HEK293 (cell line): ENCODE measurements around the gene CLTCL1.

Experiments used
- BCL11A ChIP-seq: fragments of 450-650 bp; formaldehyde crosslinking; IDR thresholded peaks from 2 replicates; pipeline ENCODE4 v1.5.1; 2016; ENCODE audit warnings: low read depth, missing biosample characterization, missing genetic modification characterization
- IKZF3 ChIP-seq: fragments of 450-650 bp; IDR thresholded peaks from 2 replicates; pipeline ENCODE4 v1.5.0; 2018; ENCODE audit warnings: missing biosample characterization, mild to moderate bottlenecking, missing genetic modification characterization, moderate library complexity
- KLF10 ChIP-seq: fragments of 450-650 bp; IDR thresholded peaks from 2 replicates; pipeline ENCODE4 v1.5.1; 2018; ENCODE audit warnings: missing biosample characterization, mild to moderate bottlenecking, missing genetic modification characterization
- KLF8 ChIP-seq: fragments of 450-650 bp; formaldehyde crosslinking; IDR thresholded peaks from 2 replicates; pipeline ENCODE4 v1.5.1; 2016; ENCODE audit warnings: missing biosample characterization, missing genetic modification characterization
- MEIS1 ChIP-seq: sonication (generic); formaldehyde crosslinking; IDR thresholded peaks from 2 replicates; pipeline ENCODE4 v1.8.1; 2022; ENCODE audit warnings: missing genetic modification reagents, mild to moderate bottlenecking, borderline replicate concordance
- MZF1 ChIP-seq: fragments of 450-650 bp; formaldehyde crosslinking; IDR thresholded peaks from 2 replicates; pipeline ENCODE4 v1.5.1; 2017; ENCODE audit warnings: missing biosample characterization, missing genetic modification characterization, borderline replicate concordance
- PATZ1 ChIP-seq: fragments of 450-650 bp; formaldehyde crosslinking; IDR thresholded peaks from 2 replicates; pipeline ENCODE4 v1.5.1; 2016; ENCODE audit warnings: missing biosample characterization, missing genetic modification characterization
- REPIN1 ChIP-seq: fragments of 450-650 bp; formaldehyde crosslinking; IDR thresholded peaks from 2 replicates; pipeline ENCODE4 v1.5.1; 2017; ENCODE audit warnings: missing biosample characterization, missing genetic modification characterization, low read depth
- SP3 ChIP-seq: fragments of 450-650 bp; formaldehyde crosslinking; IDR thresholded peaks from 2 replicates; pipeline ENCODE4 v1.5.1; 2016; ENCODE audit warnings: missing biosample characterization, missing genetic modification characterization
- ZBTB17 ChIP-seq: fragments of 450-650 bp; formaldehyde crosslinking; IDR thresholded peaks from 2 replicates; pipeline ENCODE4 v1.5.1; 2016; ENCODE audit warnings: missing biosample characterization, missing genetic modification characterization
- ZBTB20 ChIP-seq: fragments of 450-650 bp; formaldehyde crosslinking; IDR thresholded peaks from 2 replicates; pipeline ENCODE4 v1.5.1; 2016; ENCODE audit warnings: missing biosample characterization, missing genetic modification characterization
- ZBTB26 ChIP-seq: fragments of 450-650 bp; formaldehyde crosslinking; optimal IDR thresholded peaks from 2 replicates; pipeline ENCODE3; 2016; ENCODE audit warnings: missing biosample characterization, mild to moderate bottlenecking, missing genetic modification characterization
- ZBTB44 ChIP-seq: fragments of 450-650 bp; IDR thresholded peaks from 2 replicates; pipeline ENCODE4 v1.5.1; 2018; ENCODE audit warnings: missing biosample characterization, mild to moderate bottlenecking, missing genetic modification characterization
- ZBTB48 ChIP-seq: fragments of 450-650 bp; formaldehyde crosslinking; IDR thresholded peaks from 2 replicates; pipeline ENCODE4 v1.5.1; 2016; ENCODE audit warnings: missing biosample characterization, missing genetic modification characterization
- ZBTB8A ChIP-seq: fragments of 450-650 bp; formaldehyde crosslinking; IDR thresholded peaks from 2 replicates; pipeline ENCODE4 v1.5.1; 2016; ENCODE audit warnings: missing biosample characterization, missing genetic modification characterization
- ZNF155 ChIP-seq: fragments of 450-650 bp; formaldehyde crosslinking; IDR thresholded peaks from 2 replicates; pipeline ENCODE4 v1.5.1; 2016; ENCODE audit warnings: missing biosample characterization, missing genetic modification characterization
- ZNF19 ChIP-seq: fragments of 450-650 bp; formaldehyde crosslinking; IDR thresholded peaks from 2 replicates; pipeline ENCODE4; 2016; ENCODE audit warnings: missing biosample characterization, missing genetic modification characterization, low read depth
- ZNF302 ChIP-seq: fragments of 450-650 bp; formaldehyde crosslinking; IDR thresholded peaks from 2 replicates; pipeline ENCODE4 v1.5.1; 2016; ENCODE audit warnings: missing biosample characterization, missing genetic modification characterization, low read depth
- ZSCAN5A ChIP-seq: fragments of 450-650 bp; formaldehyde crosslinking; IDR thresholded peaks from 2 replicates; pipeline ENCODE4 v1.5.1; 2016; ENCODE audit warnings: missing biosample characterization, missing genetic modification characterization
- TF ChIP-seq, protein P1 (sequence below): fragments of 450-650 bp; formaldehyde crosslinking; IDR thresholded peaks from 2 replicates; pipeline ENCODE4 v1.5.1; 2016; ENCODE audit warnings: missing biosample characterization, missing genetic modification characterization
- TF ChIP-seq, protein P2 (sequence below): sonication (generic); formaldehyde crosslinking; IDR thresholded peaks from 2 replicates; pipeline ENCODE4 v1.8.1; 2022; ENCODE audit warnings: mild to moderate bottlenecking, moderate library complexity, missing genetic modification reagents

The CLTCL1 gene

DNA sequence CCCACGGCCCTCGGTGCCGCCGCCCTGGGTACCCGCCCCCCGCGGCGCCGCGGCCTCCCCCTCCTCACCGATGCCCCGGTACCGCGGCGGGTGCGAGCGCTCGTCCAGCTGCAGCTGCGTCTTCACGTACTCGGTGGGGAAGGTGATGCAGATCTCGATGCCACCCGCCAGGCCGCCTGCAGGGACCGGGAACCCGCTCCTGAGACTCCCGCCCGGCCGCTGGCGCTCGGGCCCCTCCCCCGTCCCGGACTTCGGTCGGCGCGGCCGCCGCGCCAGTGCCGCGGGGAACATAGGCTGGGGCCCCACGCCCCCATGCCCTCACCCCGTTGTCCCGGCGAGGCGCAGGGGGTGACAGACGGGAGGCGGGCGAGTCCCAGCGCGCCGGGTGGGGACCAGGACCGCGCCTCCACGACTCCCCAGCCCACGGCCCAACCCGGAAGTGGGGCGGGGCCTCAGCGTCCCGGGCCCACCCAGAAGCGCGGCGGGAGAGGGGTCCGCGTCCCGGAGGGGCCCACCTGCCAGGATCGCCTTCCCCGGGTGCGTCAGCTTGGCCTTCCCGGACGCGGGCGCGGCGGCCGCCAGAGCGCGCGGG lies 113.4 kb downstream of the CLTCL1 start (continued):
- TF ChIP-seq MEIS1 (CRISPR knock-in tag) (no peak), REPIN1 (no peak), MZF1 (tag by site-specific recombination) (no peak), ZSCAN5A (tag by site-specific recombination) (0 out of 2 replicates have a peak, but pooled peaks have one; percentile 52), SP3 (tag by site-specific recombination) (peak; percentile 19), ZBTB17 (tag by site-specific recombination) (no peak), KLF8 (tag by site-specific recombination) (peak; percentile 52), PATZ1 (tag by site-specific recombination) (peak; percentile 65; the same call in 1 of the 2 replicates), KLF10 (tag by site-specific recombination) (peak; percentile 38), ZBTB44 (tag by site-specific recombination) (no peak), IKZF3 (tag by site-specific recombination) (0 out of 2 replicates have a peak, but pooled peaks have one; percentile 48), ZNF155 (tag by site-specific recombination) (no peak), ZBTB48 (tag by site-specific recombination) (0 out of 2 replicates have a peak, but pooled peaks have one; percentile 32), ZBTB26 (peak; percentile 80), ZNF302 (tag by site-specific recombination) (no peak), BCL11A (tag by site-specific recombination) (no peak), ZNF19 (tag by site-specific recombination) (no peak), ZBTB8A (tag by site-specific recombination) (peak; percentile 37), ZBTB20 (peak; percentile 68)
- TF ChIP-seq, protein P1, sequence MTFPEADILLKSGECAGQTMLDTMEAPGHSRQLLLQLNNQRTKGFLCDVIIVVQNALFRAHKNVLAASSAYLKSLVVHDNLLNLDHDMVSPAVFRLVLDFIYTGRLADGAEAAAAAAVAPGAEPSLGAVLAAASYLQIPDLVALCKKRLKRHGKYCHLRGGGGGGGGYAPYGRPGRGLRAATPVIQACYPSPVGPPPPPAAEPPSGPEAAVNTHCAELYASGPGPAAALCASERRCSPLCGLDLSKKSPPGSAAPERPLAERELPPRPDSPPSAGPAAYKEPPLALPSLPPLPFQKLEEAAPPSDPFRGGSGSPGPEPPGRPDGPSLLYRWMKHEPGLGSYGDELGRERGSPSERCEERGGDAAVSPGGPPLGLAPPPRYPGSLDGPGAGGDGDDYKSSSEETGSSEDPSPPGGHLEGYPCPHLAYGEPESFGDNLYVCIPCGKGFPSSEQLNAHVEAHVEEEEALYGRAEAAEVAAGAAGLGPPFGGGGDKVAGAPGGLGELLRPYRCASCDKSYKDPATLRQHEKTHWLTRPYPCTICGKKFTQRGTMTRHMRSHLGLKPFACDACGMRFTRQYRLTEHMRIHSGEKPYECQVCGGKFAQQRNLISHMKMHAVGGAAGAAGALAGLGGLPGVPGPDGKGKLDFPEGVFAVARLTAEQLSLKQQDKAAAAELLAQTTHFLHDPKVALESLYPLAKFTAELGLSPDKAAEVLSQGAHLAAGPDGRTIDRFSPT (tag by site-specific recombination), result peak; percentile 55; the same call in 1 of the 2 replicates
- TF ChIP-seq, protein P2, sequence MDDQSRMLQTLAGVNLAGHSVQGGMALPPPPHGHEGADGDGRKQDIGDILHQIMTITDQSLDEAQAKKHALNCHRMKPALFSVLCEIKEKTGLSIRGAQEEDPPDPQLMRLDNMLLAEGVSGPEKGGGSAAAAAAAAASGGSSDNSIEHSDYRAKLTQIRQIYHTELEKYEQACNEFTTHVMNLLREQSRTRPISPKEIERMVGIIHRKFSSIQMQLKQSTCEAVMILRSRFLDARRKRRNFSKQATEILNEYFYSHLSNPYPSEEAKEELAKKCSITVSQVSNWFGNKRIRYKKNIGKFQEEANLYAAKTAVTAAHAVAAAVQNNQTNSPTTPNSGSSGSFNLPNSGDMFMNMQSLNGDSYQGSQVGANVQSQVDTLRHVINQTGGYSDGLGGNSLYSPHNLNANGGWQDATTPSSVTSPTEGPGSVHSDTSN (CRISPR knock-in tag), result peak; percentile 21; the same call in 1 of the 2 replicates
- TF ChIP-seq, all 188 proteins: peak for 28
